Lung (tissue), 12 donors: Measurements from ENCODE around the gene B3GALT6. TPM values are rescaled to one million over a fixed set of nuclear protein-coding genes. Genes with fewer than 3 reads are reported as not detected.
A peak's percentile ranks its signal among the peaks of the same experiment; 100 is the strongest.

Experiments
- ATAC-seq: fragments of 200-7000 bp; cut with Tn5 transposase; one replicate; pipeline ENCODE4 v1.9.1; 2020; ENCODE audit warnings: moderate number of reproducible peaks; ENCODE audit not compliant: insufficient read depth, low FRiP score
- DNase-seq, 3 donors: peaks; one replicate each; pipeline ENCODE4 v3.0.0-alpha.2; 2013 to 2017
- H3K27ac ChIP-seq, 2 donors: one replicate each; pipeline ENCODE4 v1.5.1; 2013; ENCODE audit warnings: mild to moderate bottlenecking in 2 of 2, moderate library complexity in 2 of 2, control low read depth in 1 of 2, inconsistent platforms in 1 of 2, low read depth in 1 of 2, low read length in 1 of 2
- H3K27me3 ChIP-seq, 3 donors: one replicate each; pipeline ENCODE4 v1.5.1; 2013; ENCODE audit warnings: low read length in 2 of 3; ENCODE audit not compliant: control insufficient read depth in 3 of 3, insufficient read depth in 3 of 3
- H3K36me3 ChIP-seq, 4 donors: one replicate each; pipeline ENCODE4 v1.5.1; 2013; ENCODE audit warnings: low read length in 4 of 4, mild to moderate bottlenecking in 1 of 4, moderate library complexity in 1 of 4; ENCODE audit not compliant: control insufficient read depth in 4 of 4, insufficient read depth in 4 of 4
- H3K4me1 ChIP-seq, 5 donors: one replicate each; pipeline ENCODE4 v1.5.1; 2013; ENCODE audit warnings: low read length in 5 of 5, mild to moderate bottlenecking in 2 of 5, moderate library complexity in 1 of 5; ENCODE audit not compliant: control insufficient read depth in 5 of 5, insufficient read depth in 5 of 5
- H3K4me3 ChIP-seq: one replicate; pipeline ENCODE4 v1.5.1; 2013; ENCODE audit warnings: mild to moderate bottlenecking, control low read depth, moderate library complexity
- H3K9ac ChIP-seq, 2 donors: one replicate each; pipeline ENCODE4 v1.5.1; 2013; ENCODE audit warnings: low read length in 2 of 2, control low read depth in 1 of 2; ENCODE audit not compliant: insufficient read depth in 1 of 2
- H3K9me3 ChIP-seq, 4 donors: one replicate each; pipeline ENCODE4 v1.5.1; 2013; ENCODE audit warnings: low read length in 3 of 4, mild to moderate bottlenecking in 1 of 4, moderate library complexity in 1 of 4; ENCODE audit not compliant: control insufficient read depth in 4 of 4, insufficient read depth in 3 of 4
- WGBS, 2 donors: extraction: QIAGEN DNeasy Blood & Tissue Kit; methylation state at CpG; one replicate each; pipeline ENCODE4 v1.1.7; 2013; 5-methylcytosine and 5-hydroxymethylcytosine counted together
- polyA plus RNA-seq, 2 donors: library from polyadenylated mRNA; stranded (reverse); fragments of 200-250 nt; gene quantifications; one replicate each; pipeline ENCODE4 v1.2.1, GENCODE V29; 2013
- total RNA-seq, 2 donors: library from RNA; depleted of rRNA in 1 of 2; stranded (reverse); fragments of >200 nt in 1 of 2; gene quantifications; one replicate each; pipeline ENCODE4 v1.2.1, GENCODE V29; 2014 to 2021
- TF ChIP-seq, protein P1 (sequence below): IDR thresholded peaks from 2 replicates; pipeline ENCODE4 v1.5.1; 2012; ENCODE audit warnings: mild to moderate bottlenecking; ENCODE audit errors: control extremely low read depth, extremely low read depth
- donor health status: control.
- donor health status: control.
- donor health status: Bipolar disorder and iron deficiency.
- donor health status: healthy.
- donor health status: DM: yes; HTN: yes; CAD: no.

B3GALT6 gene
- total and polyA plus RNA-seq, 4 donors, result 7.0 to 28.3 (median 15.8) TPM

GRCh38 chr1:1267488-1268283 lies 35.6 kb downstream of the B3GALT6 start:
- Histone ChIP-seq H3K27ac (no peak overlapping the region), H3K9ac (no peak overlapping the region), H3K4me1 (peaks cover 11 to 23% (median 15%) of the 10 kb centered on the region in 5 donors), H3K9me3 (no peaks in the 10 kb centered on the region), H3K36me3 (peaks cover 2 to 29% (median 9%) of the 10 kb centered on the region in 4 donors), H3K27me3 (no peaks in the 10 kb centered on the region), H3K4me3 (no peak overlapping the region)
- no peak for ATAC-seq
- TF ChIP-seq, protein P1, sequence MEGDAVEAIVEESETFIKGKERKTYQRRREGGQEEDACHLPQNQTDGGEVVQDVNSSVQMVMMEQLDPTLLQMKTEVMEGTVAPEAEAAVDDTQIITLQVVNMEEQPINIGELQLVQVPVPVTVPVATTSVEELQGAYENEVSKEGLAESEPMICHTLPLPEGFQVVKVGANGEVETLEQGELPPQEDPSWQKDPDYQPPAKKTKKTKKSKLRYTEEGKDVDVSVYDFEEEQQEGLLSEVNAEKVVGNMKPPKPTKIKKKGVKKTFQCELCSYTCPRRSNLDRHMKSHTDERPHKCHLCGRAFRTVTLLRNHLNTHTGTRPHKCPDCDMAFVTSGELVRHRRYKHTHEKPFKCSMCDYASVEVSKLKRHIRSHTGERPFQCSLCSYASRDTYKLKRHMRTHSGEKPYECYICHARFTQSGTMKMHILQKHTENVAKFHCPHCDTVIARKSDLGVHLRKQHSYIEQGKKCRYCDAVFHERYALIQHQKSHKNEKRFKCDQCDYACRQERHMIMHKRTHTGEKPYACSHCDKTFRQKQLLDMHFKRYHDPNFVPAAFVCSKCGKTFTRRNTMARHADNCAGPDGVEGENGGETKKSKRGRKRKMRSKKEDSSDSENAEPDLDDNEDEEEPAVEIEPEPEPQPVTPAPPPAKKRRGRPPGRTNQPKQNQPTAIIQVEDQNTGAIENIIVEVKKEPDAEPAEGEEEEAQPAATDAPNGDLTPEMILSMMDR, result no peak
- 96% methylated on average over 39 of the region's 39 CpGs for WGBS, 2 donors
- no peak for DNase-seq

GRCh38 chr1:1268284-1268682 lies 36.2 kb downstream of the B3GALT6 start:
- Histone ChIP-seq H3K27ac (no peak overlapping the region), H3K27me3 (no peaks in the 10 kb centered on the region), H3K9ac (no peak overlapping the region), H3K4me3 (no peak overlapping the region), H3K4me1 (peaks cover 11 to 24% (median 17%) of the 10 kb centered on the region in 5 donors), H3K9me3 (no peaks in the 10 kb centered on the region), H3K36me3 (peaks cover 0 to 25% (median 9%) of the 10 kb centered on the region in 4 donors)
- TF ChIP-seq, protein P1, result no peak
- 97 to 98% methylated on average over 13 of the region's 13 CpGs for WGBS, 2 donors
- DNase-seq (no peak), ATAC-seq (no peak)

GRCh38 chr1:1270813-1271212 lies 38.8 kb downstream of the B3GALT6 start:
- ATAC-seq (no peak), DNase-seq (no peak)
- no peaks in the 10 kb centered on the region for H3K9me3 ChIP-seq
- peak overlapping the region in 1 of 2 donors; percentile 11 for H3K27ac ChIP-seq
- H3K9ac ChIP-seq, result peak overlapping the region in 1 of 2 donors; percentile 55
- 71 to 81% methylated on average over 7 of the region's 7 CpGs for WGBS, 2 donors
- peaks cover 0 to 15% (median 2%) of the 10 kb centered on the region in 4 donors for H3K36me3 ChIP-seq
- peaks cover 11 to 31% (median 17%) of the 10 kb centered on the region in 5 donors for H3K4me1 ChIP-seq
- H3K27me3 ChIP-seq, result no peaks in the 10 kb centered on the region
- no peak overlapping the region for H3K4me3 ChIP-seq
- TF ChIP-seq, protein P1, result no peak
